Activated naive CD4-positive, alpha-beta T cell treated with anti-CD3 and anti-CD28 coated beads for 36 hours (primary cell): ENCODE data around the gene BID. TPM values are rescaled to one million over a fixed set of nuclear protein-coding genes. Genes with fewer than 3 reads are reported as not detected.
A peak's percentile ranks its signal among the peaks of the same experiment; 100 is the strongest.

Experiments used
- CTCF ChIA-PET: fragments of 350-600 bp; sonication (Branson Sonifier 250); formaldehyde crosslinking; loops from one replicate; lab custom pipeline; 2021; ENCODE audit warnings: antibody characterized with exemption; lab: Charles Lee
- DNase-seq: peaks from one replicate; pipeline ENCODE4 v3.0.0-alpha.2; 2020
- H3K27ac Mint-ChIP-seq: one replicate; pipeline ENCODE4 v1.8.0; 2021; ENCODE audit warnings: mild to moderate bottlenecking, mixed read lengths
- H3K27me3 Mint-ChIP-seq: one replicate; pipeline ENCODE4 v1.8.0; 2021; ENCODE audit warnings: low read depth, mixed read lengths
- H3K36me3 Mint-ChIP-seq: one replicate; pipeline ENCODE4 v1.8.0; 2021; ENCODE audit warnings: low read depth, mixed read lengths
- H3K4me1 Mint-ChIP-seq: one replicate; pipeline ENCODE4 v1.8.0; 2021; ENCODE audit warnings: low read depth, mixed read lengths
- H3K4me3 Mint-ChIP-seq: one replicate; pipeline ENCODE4 v1.8.0; 2021; ENCODE audit warnings: mild to moderate bottlenecking, moderate library complexity, mixed read lengths
- H3K9me3 Mint-ChIP-seq: one replicate; pipeline ENCODE4 v1.8.0; 2021; ENCODE audit warnings: mixed read lengths
- intact Hi-C: fragments of 100-400 bp; cut with micrococcal nuclease; formaldehyde crosslinking; loops from one replicate; pipeline ENCODE4 v1.15.1; 2023
- total RNA-seq, 2 experiments: library from RNA; stranded (reverse); gene quantifications; one replicate each; pipeline ENCODE4 v1.2.3, GENCODE V29; 2021

Gene BID
- total RNA-seq: 10 to 100 TPM; 53.0 to 63.7 TPM

DNA sequence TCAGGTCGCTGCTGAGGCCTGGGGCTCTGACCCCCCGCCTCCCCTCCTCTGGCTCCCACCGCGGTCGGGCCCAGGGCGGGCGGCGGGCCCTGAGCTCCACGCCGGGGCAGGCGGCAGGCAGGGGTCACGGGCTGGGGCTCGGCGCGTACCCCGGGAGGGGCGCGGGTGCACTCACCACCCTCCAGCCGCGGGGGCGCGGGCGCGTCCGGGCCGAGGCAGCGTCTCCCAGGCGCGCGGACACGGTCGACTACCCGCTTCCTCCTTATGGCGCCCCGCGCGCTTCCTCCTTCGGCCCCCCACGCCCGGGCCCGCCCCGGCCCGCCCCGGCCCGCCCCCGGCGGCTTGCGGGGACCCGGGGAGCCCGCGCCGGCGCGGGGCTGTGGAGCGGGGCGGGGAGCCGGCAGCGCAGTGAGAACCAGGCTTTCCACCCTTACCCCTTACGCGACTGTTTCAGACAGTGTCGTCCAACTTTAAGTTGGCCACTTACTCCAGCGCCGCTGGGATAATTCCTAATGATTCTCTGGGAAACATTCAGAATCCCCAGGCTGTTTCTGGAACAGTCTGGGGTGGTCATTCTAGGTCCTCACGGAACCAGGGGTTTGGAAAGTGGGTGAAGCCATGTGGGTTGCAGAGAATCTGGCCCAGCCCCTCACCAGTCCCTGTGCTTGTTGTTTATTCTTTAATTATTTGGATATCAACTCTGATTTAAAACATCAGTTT lies at the start of gene BID:
Gene BID, minus strand, starts transcription at position 264 of the 720 bp plus-strand sequence. CDS start 24,353 bp downstream, outside the sequence.
- intact Hi-C loops: loop anchor here (2.0 to 5.0 kb wide), 2 partner anchors 146 to 687 kb away; partner anchors contain the start of gene ATP6V1E1
- no peaks in the 10 kb centered on the region for H3K27me3 Mint-ChIP-seq
- H3K9me3 Mint-ChIP-seq: no peaks in the 10 kb centered on the region
- peak within 1 kb of the TSS; percentile 82 for H3K4me3 Mint-ChIP-seq
- peak within 1 kb of the TSS; percentile 66 for H3K27ac Mint-ChIP-seq
- DNase-seq: peak; percentile 49
- H3K36me3 Mint-ChIP-seq: no peaks in the 10 kb centered on the region
- peaks cover 81% of the 10 kb centered on the region for H3K4me1 Mint-ChIP-seq
- CTCF ChIA-PET: interaction anchor here (0.6 to 3.0 kb wide), 4 partner anchors 10 to 193 kb away, joined by 3 to 14 read pairs (median 4); no protein-coding TSS in a partner anchor

DNA sequence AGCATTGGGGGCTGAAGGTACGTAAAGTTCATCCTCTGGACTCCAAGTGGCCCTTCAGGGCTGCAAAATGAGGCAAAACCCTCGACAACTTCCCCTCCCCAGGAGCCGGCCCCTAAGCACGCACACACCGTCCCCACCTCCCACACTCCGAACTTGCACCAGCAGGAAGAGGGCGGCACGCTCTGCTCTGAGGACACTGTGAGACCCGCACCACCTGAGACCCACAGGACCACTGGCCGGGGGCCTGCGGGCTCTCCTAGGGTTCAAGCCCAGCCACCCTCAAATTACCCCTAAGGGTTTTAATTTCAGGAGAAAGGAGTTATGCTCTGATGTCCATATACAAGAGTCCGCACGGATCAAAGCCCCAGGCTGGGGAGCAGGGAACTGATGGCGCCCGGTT lies 49.7 kb upstream of the BID start:
- CTCF ChIA-PET: no interaction called here
- no peak for DNase-seq
- H3K4me3 Mint-ChIP-seq: no peak overlapping the region
- no peaks in the 10 kb centered on the region for H3K4me1 Mint-ChIP-seq
- H3K36me3 Mint-ChIP-seq: peaks cover 2% of the 10 kb centered on the region
- intact Hi-C loops: no loop called here
- no peaks in the 10 kb centered on the region for H3K9me3 Mint-ChIP-seq
- no peak overlapping the region for H3K27ac Mint-ChIP-seq
- no peaks in the 10 kb centered on the region for H3K27me3 Mint-ChIP-seq

DNA sequence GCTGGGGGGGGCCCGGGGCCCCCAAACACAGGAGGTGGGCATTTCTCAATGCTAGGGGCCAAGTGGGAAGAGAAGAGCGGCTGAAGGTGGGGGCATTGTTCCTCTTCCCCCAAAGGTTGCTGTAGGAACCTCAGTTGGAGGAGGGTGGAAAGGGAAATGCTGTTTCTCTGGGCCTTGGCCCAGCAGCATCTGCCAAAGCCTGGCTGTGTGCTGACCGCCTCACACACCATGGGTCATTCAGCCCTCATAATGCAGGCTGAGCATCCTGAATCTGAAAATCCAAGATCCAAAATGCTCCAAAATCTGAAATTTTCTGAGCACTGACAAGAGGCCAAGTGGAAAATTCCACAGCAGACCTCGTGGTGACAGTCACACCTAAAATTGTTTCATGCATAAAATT lies 49.0 kb upstream of the BID start:
- no peaks in the 10 kb centered on the region for H3K27me3 Mint-ChIP-seq

DNA sequence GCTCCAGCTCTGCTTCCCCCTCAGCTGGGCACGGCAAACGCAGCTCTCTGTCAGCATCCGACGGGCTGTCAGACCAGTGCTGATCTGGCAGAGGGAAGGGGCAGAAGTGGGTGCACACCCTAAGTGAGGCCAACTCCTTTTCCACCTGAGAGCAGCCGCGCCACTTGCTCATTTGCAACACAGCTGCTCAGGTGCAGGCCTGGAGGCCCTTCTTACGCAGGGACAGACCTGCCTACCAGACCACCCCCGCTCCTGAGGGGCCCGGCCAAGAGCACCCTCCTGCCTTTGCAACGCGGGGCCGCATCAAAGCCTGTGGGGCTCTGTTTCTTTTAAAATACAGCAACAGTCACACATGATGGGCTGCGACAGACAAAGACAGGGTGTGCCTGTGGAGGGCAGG lies 47.8 kb upstream of the BID start:
- CTCF ChIA-PET: interaction anchor here (0.9 to 1.1 kb wide), 3 partner anchors 9 to 254 kb away, joined by 3 to 4 read pairs (median 4); no protein-coding TSS in a partner anchor
- no peaks in the 10 kb centered on the region for H3K4me1 Mint-ChIP-seq
- H3K4me3 Mint-ChIP-seq: no peak overlapping the region
- intact Hi-C loops: no loop called here
- no peaks in the 10 kb centered on the region for H3K36me3 Mint-ChIP-seq
- no peak for DNase-seq
- no peaks in the 10 kb centered on the region for H3K27me3 Mint-ChIP-seq
- no peak overlapping the region for H3K27ac Mint-ChIP-seq
- no peaks in the 10 kb centered on the region for H3K9me3 Mint-ChIP-seq

More for the DNA sequence above, 49.0 kb upstream of the BID start:
- H3K4me1 Mint-ChIP-seq: no peaks in the 10 kb centered on the region
- peaks cover 2% of the 10 kb centered on the region for H3K36me3 Mint-ChIP-seq
- CTCF ChIA-PET: interaction anchor here (1.0 kb wide), 1 partner anchor 253 kb away, joined by 4 read pairs; no protein-coding TSS in a partner anchor
- no peak overlapping the region for H3K4me3 Mint-ChIP-seq
- H3K27ac Mint-ChIP-seq: no peak overlapping the region
- no peak for DNase-seq
- no peaks in the 10 kb centered on the region for H3K9me3 Mint-ChIP-seq
- intact Hi-C loops: no loop called here

DNA sequence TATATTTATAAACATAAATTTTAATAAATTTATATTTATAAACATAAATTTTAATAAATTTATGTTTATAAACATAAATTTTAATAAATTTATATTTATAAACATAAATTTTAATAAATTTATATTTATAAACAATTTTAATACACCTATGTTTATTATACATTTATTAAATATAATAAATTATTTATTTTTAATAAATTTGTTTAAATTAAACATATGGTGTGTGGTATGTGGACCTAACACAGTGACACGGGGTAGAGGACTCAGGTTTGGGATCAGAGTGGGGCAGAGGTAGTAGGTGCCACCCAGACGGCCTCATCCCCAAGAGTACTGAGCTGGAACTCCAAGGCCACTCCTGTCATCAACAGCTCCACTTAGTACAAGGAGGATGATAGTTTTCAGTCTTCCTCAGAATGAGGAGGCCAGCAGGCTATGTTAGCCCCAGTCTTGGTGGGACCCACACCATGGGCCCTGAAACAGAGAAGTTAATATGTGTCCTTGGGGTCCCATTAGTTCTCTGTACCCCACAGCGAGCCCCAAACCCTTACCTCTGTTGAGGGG lies 46.7 kb upstream of the BID start:
- intact Hi-C loops: no loop called here
- no peaks in the 10 kb centered on the region for H3K4me1 Mint-ChIP-seq

DNA sequence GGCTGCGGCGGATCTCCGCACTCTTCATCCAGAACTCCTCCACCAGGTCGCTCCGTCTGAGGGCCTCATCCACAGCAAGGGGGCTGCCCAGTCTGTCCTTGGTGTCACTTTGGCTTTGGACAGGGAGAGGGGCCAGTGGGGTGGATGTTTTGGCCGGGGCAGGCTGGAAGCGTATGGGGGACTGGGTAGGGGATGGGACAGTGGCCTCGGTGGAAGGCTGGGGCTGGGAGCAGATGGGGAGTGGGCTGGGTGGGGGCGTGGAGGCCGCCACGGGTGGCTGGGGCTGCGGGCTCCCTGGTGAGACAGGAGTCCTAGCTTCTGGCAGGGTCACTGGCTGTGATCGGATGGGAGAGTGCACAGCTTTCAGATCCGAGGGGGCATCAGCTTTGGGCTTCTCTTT lies 44.4 kb upstream of the BID start:
- CTCF ChIA-PET: interaction anchor here (0.6 kb wide), 1 partner anchor 318 kb away, joined by 3 read pairs; no protein-coding TSS in a partner anchor
- DNase-seq: no peak
- intact Hi-C loops: no loop called here
- no peak overlapping the region for H3K4me3 Mint-ChIP-seq
- H3K4me1 Mint-ChIP-seq: no peaks in the 10 kb centered on the region
- H3K27me3 Mint-ChIP-seq: no peaks in the 10 kb centered on the region
- no peaks in the 10 kb centered on the region for H3K36me3 Mint-ChIP-seq
- H3K27ac Mint-ChIP-seq: no peak overlapping the region
- no peaks in the 10 kb centered on the region for H3K9me3 Mint-ChIP-seq

More for the DNA sequence above, 46.7 kb upstream of the BID start:
- H3K27ac Mint-ChIP-seq: no peak overlapping the region
- H3K27me3 Mint-ChIP-seq: no peaks in the 10 kb centered on the region
- DNase-seq: no peak
- H3K9me3 Mint-ChIP-seq: no peaks in the 10 kb centered on the region
- H3K36me3 Mint-ChIP-seq: no peaks in the 10 kb centered on the region
- no peak overlapping the region for H3K4me3 Mint-ChIP-seq
- CTCF ChIA-PET: interaction anchor here (1.1 kb wide), 1 partner anchor 255 kb away, joined by 3 read pairs; no protein-coding TSS in a partner anchor

DNA sequence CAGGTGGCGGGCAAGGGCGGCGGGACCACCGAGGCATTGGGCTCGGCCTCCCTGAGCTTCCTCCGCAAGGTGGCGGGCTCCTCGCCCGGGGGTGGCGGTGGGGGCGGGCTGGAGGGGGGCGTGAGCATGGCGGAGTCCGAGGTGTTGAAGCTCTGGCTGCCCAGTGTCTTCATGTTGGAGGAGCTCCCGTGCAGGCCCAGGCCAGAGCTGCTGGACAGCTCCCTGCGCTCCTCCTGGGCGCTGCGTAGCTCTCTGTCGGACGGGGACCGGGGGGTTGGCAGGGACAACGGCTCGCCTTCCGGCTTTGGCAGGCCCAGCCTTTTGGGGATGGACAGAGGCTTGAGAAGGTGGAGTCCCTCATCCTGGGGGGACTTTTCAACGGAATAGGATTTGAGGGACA lies 43.9 kb upstream of the BID start:
- DNase-seq: no peak
- H3K4me3 Mint-ChIP-seq: no peak overlapping the region
- no peaks in the 10 kb centered on the region for H3K36me3 Mint-ChIP-seq
- no peaks in the 10 kb centered on the region for H3K4me1 Mint-ChIP-seq
- intact Hi-C loops: no loop called here
- H3K27ac Mint-ChIP-seq: no peak overlapping the region
- CTCF ChIA-PET: no interaction called here
- H3K27me3 Mint-ChIP-seq: no peaks in the 10 kb centered on the region
- H3K9me3 Mint-ChIP-seq: no peaks in the 10 kb centered on the region

DNA sequence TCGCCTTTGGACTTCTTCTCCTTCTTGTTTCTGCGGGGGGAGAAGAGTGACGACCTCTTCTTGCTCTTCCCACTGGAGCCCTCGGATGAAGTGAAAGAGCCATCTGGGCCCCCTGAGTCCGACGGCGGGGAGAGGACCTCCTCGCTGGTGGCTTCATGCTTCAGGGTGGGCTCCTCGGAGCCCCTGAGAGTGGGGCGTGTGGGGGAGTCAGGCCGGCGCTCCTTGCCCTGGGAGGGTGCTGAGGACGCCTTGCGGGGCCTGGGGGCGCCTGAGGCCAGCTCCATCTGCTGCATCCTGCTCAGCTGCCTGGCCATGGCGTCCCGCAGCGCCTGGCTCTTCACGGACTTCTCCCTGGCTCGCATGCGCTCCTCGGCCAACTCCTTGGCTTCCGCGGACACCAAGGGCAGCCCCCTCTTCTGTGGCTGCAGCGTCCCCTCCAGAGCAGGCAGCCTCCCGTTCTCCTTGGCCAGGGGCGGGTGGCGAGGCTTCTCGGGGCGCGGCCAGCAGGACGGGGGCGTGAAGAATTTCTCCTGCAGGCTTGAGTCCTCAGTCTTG lies 43.3 kb upstream of the BID start:
- DNase-seq: no peak
- intact Hi-C loops: no loop called here
- H3K9me3 Mint-ChIP-seq: no peaks in the 10 kb centered on the region
- CTCF ChIA-PET: interaction anchor here (1.5 kb wide), 1 partner anchor 33 kb away, joined by 3 read pairs; no protein-coding TSS in a partner anchor
- H3K4me1 Mint-ChIP-seq: no peaks in the 10 kb centered on the region
- H3K27ac Mint-ChIP-seq: no peak overlapping the region
- no peaks in the 10 kb centered on the region for H3K27me3 Mint-ChIP-seq
- no peak overlapping the region for H3K4me3 Mint-ChIP-seq
- H3K36me3 Mint-ChIP-seq: no peaks in the 10 kb centered on the region

DNA sequence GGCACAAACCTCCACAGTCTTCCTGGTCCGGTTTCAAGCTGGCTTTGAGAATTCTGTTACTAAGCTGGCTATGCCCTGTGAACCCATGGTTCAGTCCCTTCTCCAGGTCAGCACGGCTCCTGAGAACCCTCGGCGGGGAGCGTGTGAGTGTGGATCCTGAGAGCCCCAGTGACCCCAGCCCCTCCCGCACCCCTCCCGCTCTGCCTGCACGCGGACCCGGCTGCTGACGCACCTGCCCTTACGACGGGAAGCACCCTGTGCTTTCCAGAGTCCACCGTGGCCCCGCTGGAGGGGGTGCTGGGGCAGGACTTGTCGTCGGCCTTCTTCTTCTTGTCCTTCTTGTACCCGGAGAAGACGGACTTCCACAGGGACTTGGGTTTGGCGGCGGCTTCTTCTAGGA lies 42.8 kb upstream of the BID start:
- no peak overlapping the region for H3K27ac Mint-ChIP-seq
- no peak for DNase-seq
- H3K27me3 Mint-ChIP-seq: no peaks in the 10 kb centered on the region
- H3K4me3 Mint-ChIP-seq: no peak overlapping the region
- intact Hi-C loops: no loop called here
- CTCF ChIA-PET: interaction anchor here (1.5 kb wide), 1 partner anchor 32 kb away, joined by 3 read pairs; no protein-coding TSS in a partner anchor
- H3K36me3 Mint-ChIP-seq: no peaks in the 10 kb centered on the region
- no peaks in the 10 kb centered on the region for H3K9me3 Mint-ChIP-seq
- no peaks in the 10 kb centered on the region for H3K4me1 Mint-ChIP-seq

DNA sequence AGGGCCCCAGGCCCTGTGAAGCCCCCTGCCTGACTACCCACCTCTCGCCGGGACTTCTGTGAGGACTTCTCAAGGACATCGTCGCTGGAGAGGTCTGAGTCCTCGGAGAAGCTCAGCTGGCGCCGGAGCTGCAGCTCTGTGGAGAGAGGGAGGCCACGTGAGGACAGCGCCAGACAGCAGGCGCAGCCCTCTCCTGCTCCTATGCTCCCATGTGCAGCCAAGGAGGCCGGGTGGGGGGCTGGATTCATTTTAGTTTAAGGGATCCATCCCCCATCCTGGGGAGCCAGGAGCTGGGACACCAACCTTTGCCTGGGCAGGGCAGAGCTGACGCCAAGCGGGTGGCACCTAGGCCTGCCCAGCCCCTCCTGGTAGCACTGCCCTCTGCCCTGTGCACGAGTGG lies 42.4 kb upstream of the BID start:
- Mint-ChIP-seq H3K27me3 (no peaks in the 10 kb centered on the region), H3K4me1 (no peaks in the 10 kb centered on the region), H3K4me3 (no peak overlapping the region), H3K36me3 (no peaks in the 10 kb centered on the region), H3K9me3 (no peaks in the 10 kb centered on the region), H3K27ac (no peak overlapping the region)
- CTCF ChIA-PET: interaction anchor here (1.5 kb wide), 1 partner anchor 32 kb away, joined by 3 read pairs; no protein-coding TSS in a partner anchor
- intact Hi-C loops: no loop called here
- no peak for DNase-seq

DNA sequence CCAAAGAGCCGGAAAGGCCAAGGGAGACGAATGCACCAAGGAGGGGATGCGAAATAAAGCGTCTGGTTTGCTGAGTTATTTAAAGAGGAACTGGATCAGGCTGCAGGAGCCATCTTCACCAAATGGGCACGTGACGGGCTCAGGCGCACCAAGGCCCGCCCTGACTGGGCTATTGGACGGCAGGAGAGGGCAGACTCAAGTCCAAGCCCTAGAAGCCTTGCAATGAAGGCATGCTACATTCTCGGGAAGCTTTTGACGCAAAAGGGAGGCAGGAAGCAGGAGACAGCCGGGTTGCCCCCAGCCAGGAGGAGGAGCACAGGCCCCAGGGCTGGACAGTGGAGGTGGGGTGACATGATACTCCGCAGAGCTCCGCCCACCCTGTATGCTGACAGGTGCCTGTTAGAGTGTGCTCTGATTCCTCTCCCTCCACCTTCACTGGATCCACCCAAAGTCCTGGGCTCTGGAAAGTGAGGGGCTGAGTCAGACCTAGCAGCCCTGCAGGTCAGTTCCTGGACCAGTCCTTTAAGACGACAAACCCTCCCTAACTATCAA lies 41.5 kb upstream of the BID start:
- no peak overlapping the region for H3K27ac Mint-ChIP-seq
- no peaks in the 10 kb centered on the region for H3K4me1 Mint-ChIP-seq
- H3K9me3 Mint-ChIP-seq: no peaks in the 10 kb centered on the region
- peaks cover 1% of the 10 kb centered on the region for H3K36me3 Mint-ChIP-seq
- no peaks in the 10 kb centered on the region for H3K27me3 Mint-ChIP-seq
- no peak for DNase-seq
- intact Hi-C loops: no loop called here
- CTCF ChIA-PET: interaction anchor here (1.4 to 1.5 kb wide), 2 partner anchors 31 to 73 kb away, joined by 3 to 4 read pairs; no protein-coding TSS in a partner anchor
- no peak overlapping the region for H3K4me3 Mint-ChIP-seq

DNA sequence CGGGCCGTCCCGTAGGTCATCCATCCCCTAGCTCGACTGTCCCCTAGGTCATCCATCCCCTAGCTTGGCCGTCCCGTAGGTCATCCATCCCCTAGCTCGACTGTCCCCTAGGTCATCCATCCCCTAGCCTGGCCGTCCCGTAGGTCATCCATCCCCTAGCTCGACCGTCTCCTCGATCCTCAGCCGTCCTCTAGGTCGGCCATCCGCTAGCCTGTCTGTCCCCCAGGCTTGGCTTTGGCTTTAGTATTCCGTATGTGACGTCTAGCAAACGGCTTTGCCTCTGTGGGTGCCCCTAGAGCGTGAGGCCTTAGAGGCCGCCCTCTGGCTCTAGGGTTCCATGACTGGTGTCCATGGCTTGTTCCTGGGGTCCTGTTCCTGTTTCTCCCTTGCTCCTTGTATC lies 40.6 kb upstream of the BID start:
- intact Hi-C loops: no loop called here
- H3K9me3 Mint-ChIP-seq: no peaks in the 10 kb centered on the region
- H3K27me3 Mint-ChIP-seq: no peaks in the 10 kb centered on the region
- H3K4me1 Mint-ChIP-seq: no peaks in the 10 kb centered on the region
- CTCF ChIA-PET: interaction anchor here (1.4 kb wide), 1 partner anchor 72 kb away, joined by 4 read pairs; no protein-coding TSS in a partner anchor
- no peak for DNase-seq
- peaks cover 2% of the 10 kb centered on the region for H3K36me3 Mint-ChIP-seq
- no peak overlapping the region for H3K27ac Mint-ChIP-seq
- no peak overlapping the region for H3K4me3 Mint-ChIP-seq
